ENCODE measurements around the gene PIGM. TPM values are rescaled to one million over a fixed set of nuclear protein-coding genes. Genes with fewer than 3 reads are reported as not detected.
A peak's percentile ranks its signal among the peaks of the same experiment; 100 is the strongest.

PIGM gene
- total RNA-seq, 1 donor from 2014 or later, result 5.9 TPM

DNA sequence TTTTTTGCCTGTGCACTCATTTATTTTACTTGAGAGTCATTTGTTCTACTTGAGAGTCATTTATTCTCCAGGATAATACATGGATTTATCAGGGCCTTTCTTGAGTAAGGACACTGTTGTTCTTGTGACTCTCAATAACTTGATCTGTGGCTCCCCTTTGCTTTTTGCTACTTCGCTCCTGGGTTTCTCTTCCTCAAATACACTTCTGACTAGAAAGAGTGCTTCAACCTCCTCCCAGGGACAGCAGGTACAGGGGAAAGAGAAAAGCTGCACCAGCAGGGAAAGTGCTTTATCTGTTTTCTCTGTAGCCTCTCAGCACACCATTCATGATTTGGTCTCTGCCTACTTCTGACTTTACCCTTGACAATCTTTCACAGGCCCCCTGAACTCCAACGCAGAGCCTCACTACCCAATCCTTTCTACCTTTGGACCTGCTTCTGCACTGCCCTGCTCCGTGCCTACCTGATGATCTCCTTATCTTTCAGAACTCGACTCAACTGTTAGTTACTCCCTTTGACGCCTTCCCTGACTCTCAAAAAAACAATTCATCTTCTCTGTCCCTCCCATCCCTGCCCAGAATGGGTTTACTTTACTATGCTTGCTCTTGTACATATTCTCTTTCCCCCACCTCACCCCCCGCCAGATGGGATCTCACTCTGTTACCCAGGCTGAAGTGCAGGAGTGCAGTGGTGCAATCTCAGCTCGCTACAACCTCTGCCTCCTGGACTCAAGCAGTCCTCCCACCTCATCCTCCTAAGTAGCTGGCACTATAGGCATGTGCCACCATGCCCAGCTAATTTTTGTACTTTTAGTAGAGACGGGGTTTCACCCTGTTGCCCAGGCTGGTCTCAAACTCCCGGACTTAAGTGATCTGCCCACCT is 15.6 kb upstream of the PIGM start:
- Mint-ChIP-seq H3K27ac (ENCODE audit: unreplicated experiment) (no peak overlapping the region), H3K27me3 (ENCODE audit: unreplicated experiment) (peaks cover 8% of the 10 kb centered on the region), H3K4me3 (ENCODE audit: unreplicated experiment) (no peak overlapping the region), H3K9me3 (ENCODE audit: unreplicated experiment) (peaks cover 2% of the 10 kb centered on the region), H3K36me3 (ENCODE audit: unreplicated experiment) (no peaks in the 10 kb centered on the region), H3K4me1 (ENCODE audit: low read depth, unreplicated experiment) (peaks cover 14% of the 10 kb centered on the region)
- TF ChIP-seq, protein P1, sequence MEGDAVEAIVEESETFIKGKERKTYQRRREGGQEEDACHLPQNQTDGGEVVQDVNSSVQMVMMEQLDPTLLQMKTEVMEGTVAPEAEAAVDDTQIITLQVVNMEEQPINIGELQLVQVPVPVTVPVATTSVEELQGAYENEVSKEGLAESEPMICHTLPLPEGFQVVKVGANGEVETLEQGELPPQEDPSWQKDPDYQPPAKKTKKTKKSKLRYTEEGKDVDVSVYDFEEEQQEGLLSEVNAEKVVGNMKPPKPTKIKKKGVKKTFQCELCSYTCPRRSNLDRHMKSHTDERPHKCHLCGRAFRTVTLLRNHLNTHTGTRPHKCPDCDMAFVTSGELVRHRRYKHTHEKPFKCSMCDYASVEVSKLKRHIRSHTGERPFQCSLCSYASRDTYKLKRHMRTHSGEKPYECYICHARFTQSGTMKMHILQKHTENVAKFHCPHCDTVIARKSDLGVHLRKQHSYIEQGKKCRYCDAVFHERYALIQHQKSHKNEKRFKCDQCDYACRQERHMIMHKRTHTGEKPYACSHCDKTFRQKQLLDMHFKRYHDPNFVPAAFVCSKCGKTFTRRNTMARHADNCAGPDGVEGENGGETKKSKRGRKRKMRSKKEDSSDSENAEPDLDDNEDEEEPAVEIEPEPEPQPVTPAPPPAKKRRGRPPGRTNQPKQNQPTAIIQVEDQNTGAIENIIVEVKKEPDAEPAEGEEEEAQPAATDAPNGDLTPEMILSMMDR (IDR thresholded peaks at IDR 0.05; ENCODE audit: partially characterized antibody, unreplicated experiment), result no peak
- DNase-seq, result no peak

DNA sequence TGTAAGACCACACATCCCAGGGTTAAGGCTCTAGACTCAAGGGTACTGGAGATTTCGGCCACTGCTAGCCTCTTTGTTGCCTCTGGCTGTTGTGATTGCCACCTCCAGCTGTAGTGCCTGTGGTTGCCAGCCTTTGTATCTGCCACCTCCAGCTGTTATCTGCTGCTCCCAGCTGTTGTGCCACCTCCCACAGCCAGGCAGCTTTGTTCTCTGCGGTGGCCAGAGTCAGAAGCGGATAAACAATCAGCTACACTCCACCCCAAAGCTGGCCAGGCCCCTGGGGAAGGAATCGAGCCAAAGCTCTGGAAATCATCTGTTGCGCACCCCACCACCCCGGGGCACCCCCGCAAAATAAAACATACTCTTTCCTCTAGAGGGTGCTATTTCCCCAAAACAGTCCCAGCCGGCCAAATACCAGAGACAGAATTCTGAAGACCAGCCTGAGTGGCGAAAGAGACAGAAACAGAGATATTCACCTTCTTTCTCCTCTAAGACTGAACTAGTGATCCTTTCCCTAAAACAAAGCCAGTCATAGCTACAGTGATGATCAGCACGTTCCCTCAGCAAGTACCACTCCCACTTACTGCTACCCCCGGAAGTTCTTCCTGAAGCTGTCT is 14.8 kb upstream of the PIGM start:
- peaks cover 14% of the 10 kb centered on the region for H3K4me1 Mint-ChIP-seq (ENCODE audit: low read depth, unreplicated experiment)
- H3K36me3 Mint-ChIP-seq (ENCODE audit: unreplicated experiment), result no peaks in the 10 kb centered on the region
- no peak overlapping the region for H3K27ac Mint-ChIP-seq (ENCODE audit: unreplicated experiment)
- H3K4me3 Mint-ChIP-seq (ENCODE audit: unreplicated experiment), result no peak overlapping the region
- DNase-seq, result peak; percentile 57
- peaks cover 8% of the 10 kb centered on the region for H3K27me3 Mint-ChIP-seq (ENCODE audit: unreplicated experiment)
- TF ChIP-seq, protein P1 (IDR thresholded peaks at IDR 0.05; ENCODE audit: partially characterized antibody, unreplicated experiment), result peak; percentile 59
- H3K9me3 Mint-ChIP-seq (ENCODE audit: unreplicated experiment), result peaks cover 2% of the 10 kb centered on the region

DNA sequence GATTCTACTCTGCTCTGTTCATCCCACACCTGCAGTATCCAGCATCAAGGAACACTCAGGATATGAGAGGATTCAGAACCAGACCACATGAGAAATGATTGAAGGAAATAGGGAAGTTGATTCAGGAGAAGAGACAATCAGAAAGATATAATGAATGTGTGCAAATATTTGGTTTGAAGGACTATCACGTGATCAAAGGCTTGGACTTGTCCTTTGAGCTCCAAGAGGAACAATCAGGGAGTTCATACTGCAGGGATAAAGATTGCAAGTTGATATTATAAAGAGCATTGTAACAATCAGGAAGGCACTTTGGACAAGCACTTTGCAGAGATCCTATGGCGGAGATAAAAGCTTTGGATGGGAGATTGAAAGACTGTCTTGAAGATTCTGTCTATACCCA is 13.9 kb upstream of the PIGM start:
- H3K9me3 Mint-ChIP-seq (ENCODE audit: unreplicated experiment), result peaks cover 2% of the 10 kb centered on the region
- H3K36me3 Mint-ChIP-seq (ENCODE audit: unreplicated experiment), result no peaks in the 10 kb centered on the region
- no peak for DNase-seq
- no peak overlapping the region for H3K4me3 Mint-ChIP-seq (ENCODE audit: unreplicated experiment)
- no peak overlapping the region for H3K27ac Mint-ChIP-seq (ENCODE audit: unreplicated experiment)
- peaks cover 8% of the 10 kb centered on the region for H3K27me3 Mint-ChIP-seq (ENCODE audit: unreplicated experiment)
- TF ChIP-seq, protein P1 (IDR thresholded peaks at IDR 0.05; ENCODE audit: partially characterized antibody, unreplicated experiment), result no peak
- peaks cover 14% of the 10 kb centered on the region for H3K4me1 Mint-ChIP-seq (ENCODE audit: low read depth, unreplicated experiment)

DNA sequence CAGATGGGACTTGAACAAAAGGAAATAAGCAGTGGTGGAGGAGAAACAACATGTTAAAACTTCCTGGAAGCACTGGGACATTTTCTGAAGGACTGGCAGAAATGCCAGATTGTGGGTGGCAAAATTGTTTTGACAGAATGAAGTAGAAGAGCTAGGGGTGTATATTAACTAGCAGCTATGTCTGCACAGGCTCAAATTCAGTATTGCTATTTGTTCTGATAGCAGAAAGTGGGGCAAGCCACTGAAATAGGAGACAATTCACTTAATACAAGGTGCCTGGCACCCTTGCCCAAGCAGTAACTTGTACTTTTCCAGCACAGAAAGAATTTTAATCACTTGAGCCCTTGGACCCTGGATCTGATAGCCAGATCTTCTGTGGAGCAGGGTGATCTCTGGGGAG is 11.8 kb upstream of the PIGM start:
- Mint-ChIP-seq H3K27me3 (ENCODE audit: unreplicated experiment) (peaks cover 3% of the 10 kb centered on the region), H3K27ac (ENCODE audit: unreplicated experiment) (no peak overlapping the region), H3K9me3 (ENCODE audit: unreplicated experiment) (no peaks in the 10 kb centered on the region), H3K4me3 (ENCODE audit: unreplicated experiment) (no peak overlapping the region), H3K4me1 (ENCODE audit: low read depth, unreplicated experiment) (peaks cover 11% of the 10 kb centered on the region), H3K36me3 (ENCODE audit: unreplicated experiment) (no peaks in the 10 kb centered on the region)
- TF ChIP-seq, protein P1 (IDR thresholded peaks at IDR 0.05; ENCODE audit: partially characterized antibody, unreplicated experiment), result no peak
- DNase-seq, result no peak

DNA sequence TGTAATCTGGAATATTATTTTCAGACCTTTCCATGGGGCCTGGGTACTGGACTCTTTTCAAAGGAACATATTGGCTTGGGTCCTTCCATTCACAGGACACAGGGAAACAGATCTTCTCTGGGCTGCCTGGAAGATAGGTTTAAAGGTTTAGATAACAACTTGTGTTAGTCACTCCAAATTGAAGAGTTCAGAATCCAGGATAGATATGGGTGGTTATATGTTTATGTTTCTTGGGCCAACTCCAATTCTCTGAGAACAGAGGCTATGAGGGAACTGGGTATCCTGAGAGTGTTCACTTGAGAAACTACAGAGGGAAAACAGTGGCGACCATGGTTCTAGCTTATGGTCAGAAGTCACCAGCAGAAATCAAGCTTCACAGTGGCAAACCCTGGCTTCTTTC is 8.7 kb upstream of the PIGM start:
- Mint-ChIP-seq H3K27ac (ENCODE audit: unreplicated experiment) (no peak overlapping the region), H3K9me3 (ENCODE audit: unreplicated experiment) (no peaks in the 10 kb centered on the region), H3K4me3 (ENCODE audit: unreplicated experiment) (no peak overlapping the region), H3K27me3 (ENCODE audit: unreplicated experiment) (no peaks in the 10 kb centered on the region), H3K4me1 (ENCODE audit: low read depth, unreplicated experiment) (no peaks in the 10 kb centered on the region), H3K36me3 (ENCODE audit: unreplicated experiment) (no peaks in the 10 kb centered on the region)
- DNase-seq, result no peak
- TF ChIP-seq, protein P1 (IDR thresholded peaks at IDR 0.05; ENCODE audit: partially characterized antibody, unreplicated experiment), result no peak

Measured in glutamatergic neuron (in vitro differentiated cells).